Esophagus (tissue), 2 donors: ENCODE data around the gene TBL1Y. TPM values are rescaled to one million over a fixed set of nuclear protein-coding genes. Genes with fewer than 3 reads are reported as not detected.

ENCODE experiments used
- H3K27ac ChIP-seq, 2 donors: one replicate each; pipeline ENCODE4 v1.5.1; 2013; ENCODE audit warnings: low read depth in 2 of 2, mild to moderate bottlenecking in 2 of 2, inconsistent platforms in 1 of 2, low read length in 1 of 2, moderate library complexity in 1 of 2
- H3K27me3 ChIP-seq, 2 donors: one replicate each; pipeline ENCODE4 v1.6.1; 2013; ENCODE audit warnings: low read length in 2 of 2, control low read depth in 1 of 2, mild to moderate bottlenecking in 1 of 2; ENCODE audit not compliant: insufficient read depth in 2 of 2, control insufficient read depth in 1 of 2
- H3K36me3 ChIP-seq, 2 donors: one replicate each; pipeline ENCODE4 v1.6.1; 2013; ENCODE audit warnings: low read length in 1 of 2; ENCODE audit not compliant: control insufficient read depth in 2 of 2, insufficient read depth in 2 of 2
- H3K4me1 ChIP-seq, 2 donors: one replicate each; pipeline ENCODE4 v1.6.1; 2013; ENCODE audit warnings: low read length in 1 of 2; ENCODE audit not compliant: control insufficient read depth in 2 of 2, insufficient read depth in 2 of 2
- H3K4me3 ChIP-seq, 2 donors: one replicate each; pipeline ENCODE4 v1.5.1; 2013; ENCODE audit warnings: low read length in 2 of 2, mild to moderate bottlenecking in 2 of 2, low read depth in 1 of 2, moderate library complexity in 1 of 2
- H3K9me3 ChIP-seq, 2 donors: one replicate each; pipeline ENCODE4 v1.6.1; 2013; ENCODE audit warnings: mild to moderate bottlenecking in 2 of 2, low read depth in 1 of 2, low read length in 1 of 2, moderate library complexity in 1 of 2; ENCODE audit not compliant: control insufficient read depth in 2 of 2, insufficient read depth in 1 of 2
- WGBS, 2 donors: extraction: QIAGEN DNeasy Blood & Tissue Kit; methylation state at CpG; one replicate each; pipeline ENCODE4 v1.1.7; 2013; 5-methylcytosine and 5-hydroxymethylcytosine counted together
- polyA plus RNA-seq, 2 donors: library from polyadenylated mRNA; stranded (reverse); fragments of 200-250 nt; gene quantifications; one replicate each; pipeline ENCODE4 v1.2.3, GENCODE V29; 2013
- donor health status: healthy with polysubstance abuse.
- donor health status: Bipolar disorder and iron deficiency.

Gene TBL1Y
- polyA plus RNA-seq, 2 donors = 0.24 TPM; not detected in 1

DNA sequence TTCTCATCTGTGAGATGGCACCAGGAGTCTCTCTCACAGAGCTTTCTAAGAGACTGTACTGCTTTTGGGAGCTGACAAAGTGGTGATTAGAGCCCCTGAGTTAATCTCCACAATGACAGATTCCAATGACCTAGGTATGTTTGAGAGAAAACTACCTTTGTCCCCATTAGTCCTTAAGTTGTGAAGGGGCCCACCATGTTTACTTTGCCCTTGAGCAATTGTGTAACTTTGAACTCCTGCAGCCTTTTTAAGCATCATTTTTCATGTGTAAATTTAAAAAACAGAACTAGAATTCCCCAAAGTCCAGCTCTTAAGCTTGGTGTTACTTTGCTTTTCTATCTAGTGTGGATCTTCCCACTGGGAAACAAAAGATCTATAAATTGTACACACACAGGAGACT, 2.9 kb downstream of the TBL1Y start:
- Histone ChIP-seq H3K4me3 (no peak overlapping the region), H3K27me3 (no peaks in the 10 kb centered on the region), H3K27ac (no peak overlapping the region), H3K9me3 (no peaks in the 10 kb centered on the region), H3K4me1 (no peaks in the 10 kb centered on the region), H3K36me3 (no peaks in the 10 kb centered on the region)

DNA sequence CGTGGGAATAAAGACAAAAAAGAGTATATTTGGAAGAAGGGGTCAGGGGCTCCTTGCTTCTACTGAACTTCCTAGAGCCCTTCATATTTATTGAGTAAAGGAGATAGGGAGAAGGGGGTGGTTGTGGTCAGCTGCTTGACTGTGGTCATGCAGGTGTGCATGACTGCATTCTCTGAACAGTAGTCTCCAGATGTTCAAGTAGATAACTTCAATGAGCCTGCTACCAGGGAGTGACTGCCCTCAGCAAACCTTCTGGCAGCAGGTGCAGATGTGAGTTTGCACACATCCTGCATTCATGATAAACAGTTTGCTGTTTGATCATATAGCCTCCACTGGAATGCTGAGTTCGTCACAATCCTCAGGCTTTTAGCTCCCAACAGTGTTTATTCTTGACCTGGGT, 10.6 kb downstream of the TBL1Y start:
- no peaks in the 10 kb centered on the region for H3K9me3 ChIP-seq
- H3K4me3 ChIP-seq = no peak overlapping the region
- H3K36me3 ChIP-seq = no peaks in the 10 kb centered on the region
- no peaks in the 10 kb centered on the region for H3K4me1 ChIP-seq
- WGBS, 2 donors = 72 to 100% methylated on average over 1 to 2 of the region's 2 CpGs
- no peak overlapping the region for H3K27ac ChIP-seq
- no peaks in the 10 kb centered on the region for H3K27me3 ChIP-seq

DNA sequence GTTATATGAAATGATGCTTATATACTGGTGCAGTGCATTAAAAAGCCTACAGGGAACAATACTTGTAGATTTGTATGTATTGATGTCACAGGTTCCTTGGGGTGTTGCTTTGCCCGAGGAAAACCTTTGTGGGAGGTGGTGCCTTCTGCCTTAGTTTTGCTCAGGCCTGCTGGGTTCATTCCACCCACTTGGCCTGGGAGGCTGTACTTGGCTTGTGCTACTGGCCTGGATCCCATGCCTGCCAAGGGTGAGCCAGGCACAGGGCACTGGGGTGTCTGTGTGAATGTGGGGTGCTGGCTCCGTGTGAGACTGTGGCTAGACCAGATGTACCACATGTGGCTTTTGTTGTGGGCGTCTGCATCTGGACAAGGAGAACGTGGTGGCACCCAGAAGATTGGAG, 17.8 kb downstream of the TBL1Y start:
- H3K9me3 ChIP-seq = no peaks in the 10 kb centered on the region
- no peaks in the 10 kb centered on the region for H3K27me3 ChIP-seq
- H3K27ac ChIP-seq = no peak overlapping the region
- 49% methylated on average over 4 of the region's 4 CpGs; no CpG with 5 or more reads in 1 of the 2 donors for WGBS, 2 donors
- H3K4me3 ChIP-seq = no peak overlapping the region
- no peaks in the 10 kb centered on the region for H3K36me3 ChIP-seq
- H3K4me1 ChIP-seq = peaks cover 0 to 5% of the 10 kb centered on the region in 2 donors

DNA sequence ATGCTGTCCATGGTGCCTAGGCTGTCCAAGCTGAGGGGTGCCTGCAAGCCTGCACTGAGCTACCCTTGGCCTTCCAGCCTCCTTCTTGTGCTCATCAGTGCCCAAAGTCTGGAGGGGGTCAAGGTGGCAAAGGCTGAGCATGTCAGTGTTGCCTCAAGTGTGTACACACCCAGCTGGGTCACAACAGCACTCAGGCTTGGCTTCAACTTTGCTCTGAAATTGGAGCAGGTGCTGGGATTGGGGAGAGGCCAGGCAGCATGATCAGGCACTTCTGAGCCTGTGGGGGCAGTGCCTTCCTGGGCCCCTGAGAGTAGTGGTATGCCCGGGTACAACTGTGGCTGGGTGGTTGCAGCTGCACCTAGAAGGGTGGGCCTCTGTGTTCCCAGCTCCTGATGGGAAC, 18.7 kb downstream of the TBL1Y start:
- H3K27me3 ChIP-seq = no peaks in the 10 kb centered on the region

DNA sequence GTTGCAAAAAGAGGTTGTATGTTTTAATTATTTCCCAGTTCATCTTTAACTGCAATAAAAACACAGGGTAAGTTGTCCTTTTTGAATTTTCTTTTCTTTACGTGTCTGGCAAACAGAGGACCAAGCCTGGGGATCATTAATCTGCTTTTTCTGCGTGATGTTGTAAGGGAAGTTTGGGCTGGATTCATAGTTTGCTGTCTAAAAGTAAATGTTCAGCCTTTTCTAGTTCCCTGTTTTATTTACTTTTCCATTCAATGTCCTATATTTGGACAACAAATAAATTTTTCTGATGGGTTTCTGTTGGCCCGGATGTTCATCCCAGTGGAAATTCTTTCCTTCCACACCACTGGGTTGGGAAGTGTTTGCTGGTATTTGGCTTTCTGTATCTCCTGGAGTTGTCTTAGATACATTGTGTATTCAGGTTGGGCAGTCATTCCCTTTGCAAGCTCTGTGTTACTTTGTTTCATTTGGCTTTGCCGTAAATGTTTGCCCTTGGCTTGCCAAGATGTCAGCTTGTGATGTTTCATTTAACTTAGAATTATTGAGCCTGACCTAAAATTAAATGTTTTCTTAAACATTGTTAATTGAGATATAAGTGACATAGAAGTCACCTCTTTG, 21.4 kb downstream of the TBL1Y start:
- 31 to 56% methylated on average over 4 of the region's 4 CpGs for WGBS, 2 donors
- no peaks in the 10 kb centered on the region for H3K9me3 ChIP-seq
- peaks cover 0 to 5% of the 10 kb centered on the region in 2 donors for H3K4me1 ChIP-seq
- H3K4me3 ChIP-seq = no peak overlapping the region
- no peak overlapping the region for H3K27ac ChIP-seq
- no peaks in the 10 kb centered on the region for H3K36me3 ChIP-seq
- no peaks in the 10 kb centered on the region for H3K27me3 ChIP-seq

More for the DNA sequence above, 18.7 kb downstream of the TBL1Y start:
- Histone ChIP-seq H3K4me1 (peaks cover 0 to 5% of the 10 kb centered on the region in 2 donors), H3K36me3 (no peaks in the 10 kb centered on the region), H3K9me3 (no peaks in the 10 kb centered on the region), H3K27ac (no peak overlapping the region), H3K4me3 (no peak overlapping the region)
- 54% methylated on average over 1 of the region's 1 CpG; no CpG with 5 or more reads in 1 of the 2 donors for WGBS, 2 donors

DNA sequence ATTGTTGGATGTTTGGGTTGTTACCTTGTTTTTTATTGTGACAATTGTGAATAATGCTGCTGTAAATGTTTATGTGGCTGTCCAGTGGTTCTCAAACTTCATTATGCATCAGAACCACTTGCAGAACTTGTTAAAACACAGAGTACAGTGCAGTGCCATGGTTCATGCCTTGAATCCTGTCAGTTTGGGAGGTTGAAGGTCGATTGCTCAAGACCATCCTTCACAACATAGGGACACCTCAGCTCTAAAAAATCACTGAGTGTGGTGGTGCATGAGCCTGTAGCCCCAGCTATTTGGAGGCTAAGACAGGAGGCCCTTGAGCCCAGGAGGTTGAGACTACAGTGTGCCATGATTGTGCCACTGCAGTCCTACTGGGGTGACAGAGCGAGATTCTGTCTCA, 25.0 kb downstream of the TBL1Y start:
- H3K27me3 ChIP-seq = no peaks in the 10 kb centered on the region
- no peaks in the 10 kb centered on the region for H3K4me1 ChIP-seq
- no peak overlapping the region for H3K27ac ChIP-seq
- H3K36me3 ChIP-seq = no peaks in the 10 kb centered on the region
- H3K4me3 ChIP-seq = no peak overlapping the region
- 78% methylated on average over 2 of the region's 2 CpGs; no CpG with 5 or more reads in 1 of the 2 donors for WGBS, 2 donors
- no peaks in the 10 kb centered on the region for H3K9me3 ChIP-seq

DNA sequence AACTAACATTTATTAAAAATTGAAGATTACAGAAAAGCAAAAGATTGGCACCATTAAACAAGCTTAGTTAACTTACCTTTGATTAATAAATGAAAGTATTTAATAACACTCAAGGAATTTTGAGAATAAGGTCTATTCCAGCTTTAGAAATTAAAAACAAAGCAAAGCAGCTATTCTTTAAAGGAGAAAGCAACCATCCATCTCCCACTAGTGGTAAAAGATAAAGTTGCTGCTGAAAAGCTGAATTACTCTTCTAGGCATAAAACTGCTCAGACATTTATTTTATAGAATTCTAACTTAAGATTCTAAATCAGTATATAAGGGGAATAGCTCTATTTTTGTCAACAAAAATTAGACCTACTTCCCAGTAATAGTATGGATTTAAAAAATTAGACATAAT, 37.2 kb downstream of the TBL1Y start:
- no peak overlapping the region for H3K4me3 ChIP-seq
- no peaks in the 10 kb centered on the region for H3K9me3 ChIP-seq
- H3K27ac ChIP-seq = no peak overlapping the region
- H3K4me1 ChIP-seq = no peaks in the 10 kb centered on the region
- no peaks in the 10 kb centered on the region for H3K27me3 ChIP-seq
- H3K36me3 ChIP-seq = no peaks in the 10 kb centered on the region

DNA sequence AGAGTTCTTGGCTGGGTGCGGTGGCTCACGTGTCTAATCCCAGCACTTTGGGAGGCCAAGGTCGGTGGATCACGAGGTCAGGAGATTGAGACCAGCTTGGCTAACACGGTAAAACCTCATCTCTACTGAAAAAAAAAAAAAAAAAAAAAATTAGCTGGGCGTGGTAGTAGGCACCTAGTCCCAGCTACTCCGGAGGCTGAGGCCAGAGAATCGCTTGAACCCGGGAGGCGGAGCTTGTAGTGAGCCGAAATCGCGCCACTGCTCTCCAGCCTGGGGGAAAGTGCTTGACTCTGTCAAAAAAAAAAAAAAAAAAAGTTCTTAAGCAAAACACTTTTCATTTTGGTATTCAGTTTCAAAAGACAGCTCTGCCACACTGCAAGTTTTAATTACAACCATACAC, 37.9 kb downstream of the TBL1Y start:
- 70 to 88% methylated on average over 6 to 13 of the region's 13 CpGs for WGBS, 2 donors
- H3K9me3 ChIP-seq = no peaks in the 10 kb centered on the region
- H3K4me1 ChIP-seq = no peaks in the 10 kb centered on the region

DNA sequence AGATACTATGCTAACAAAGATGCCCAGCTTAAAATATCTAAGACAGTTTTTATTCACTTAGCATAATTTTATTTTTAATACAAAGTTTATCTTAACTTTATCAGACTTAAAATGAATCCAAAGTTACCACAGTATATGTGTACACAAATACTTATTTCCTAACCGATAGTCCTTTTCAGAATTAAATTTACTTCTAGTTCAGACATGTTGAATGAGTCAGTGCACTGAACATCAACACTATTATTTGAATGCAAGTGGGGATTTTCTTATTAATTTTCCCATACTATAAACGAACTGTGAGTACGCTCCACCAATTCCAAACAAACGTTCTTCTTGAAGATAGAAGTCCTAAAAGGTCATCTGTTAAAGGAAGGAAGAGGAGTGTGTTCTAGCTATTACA, 39.5 kb downstream of the TBL1Y start:
- WGBS, 2 donors = 23 to 63% methylated on average over 4 of the region's 4 CpGs
- Histone ChIP-seq H3K9me3 (no peaks in the 10 kb centered on the region), H3K36me3 (no peaks in the 10 kb centered on the region), H3K4me3 (no peak overlapping the region), H3K27ac (no peak overlapping the region), H3K4me1 (no peaks in the 10 kb centered on the region), H3K27me3 (no peaks in the 10 kb centered on the region)

More for the DNA sequence above, 37.9 kb downstream of the TBL1Y start:
- Histone ChIP-seq H3K4me3 (no peak overlapping the region), H3K27ac (no peak overlapping the region), H3K36me3 (no peaks in the 10 kb centered on the region), H3K27me3 (no peaks in the 10 kb centered on the region)

DNA sequence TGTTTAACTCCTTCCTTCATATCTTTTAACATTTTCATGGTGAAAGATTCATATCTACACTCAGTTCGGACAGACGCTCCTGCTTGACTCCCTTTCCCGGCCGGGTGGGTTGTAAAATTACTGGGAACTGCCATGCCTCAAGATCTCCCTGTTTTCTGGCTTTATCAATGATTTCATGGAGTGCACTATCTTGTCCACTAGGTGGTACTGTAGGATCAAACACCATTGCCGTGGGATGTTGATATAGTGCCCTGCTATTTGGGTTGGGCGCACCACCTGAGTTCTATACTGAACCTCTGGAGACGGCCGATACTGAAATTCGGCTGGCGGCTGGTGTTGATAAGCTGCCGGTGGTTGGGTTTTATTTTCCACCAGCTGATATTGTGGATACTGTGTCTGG, 54.2 kb downstream of the TBL1Y start:
- Histone ChIP-seq H3K4me1 (no peaks in the 10 kb centered on the region), H3K27ac (no peak overlapping the region), H3K36me3 (no peaks in the 10 kb centered on the region), H3K9me3 (no peaks in the 10 kb centered on the region), H3K4me3 (no peak overlapping the region), H3K27me3 (no peaks in the 10 kb centered on the region)
- WGBS, 2 donors = 0 to 3% methylated on average over 4 to 11 of the region's 11 CpGs
